Nephron progenitor cell (in vitro differentiated cells): ENCODE data around the gene SRCIN1.
A peak's percentile ranks its signal among the peaks of the same experiment; 100 is the strongest.
"Not testable (repeated sequence)": the region's sequence is repeated elsewhere in the genome, so short reads cannot be mapped to it uniquely, and the experiment has no call there.

ENCODE experiments used
- DNase-seq: peaks from one replicate; pipeline ENCODE4 v3.0.0; 2021
- H3K27ac Mint-ChIP-seq: 2 replicates; pipeline ENCODE4 v1.8.0; 2021; ENCODE audit warnings: mild to moderate bottlenecking, moderate library complexity, mixed read lengths
- H3K27me3 Mint-ChIP-seq: 2 replicates; pipeline ENCODE4 v1.8.0; 2021; ENCODE audit warnings: mild to moderate bottlenecking, low read depth, mixed read lengths; ENCODE audit not compliant: poor library complexity
- H3K36me3 Mint-ChIP-seq: 2 replicates; pipeline ENCODE4 v1.8.0; 2021; ENCODE audit warnings: low read depth, mixed read lengths
- H3K4me1 Mint-ChIP-seq: 2 replicates; pipeline ENCODE4 v1.8.0; 2021; ENCODE audit warnings: mixed read lengths
- H3K4me3 Mint-ChIP-seq: 2 replicates; pipeline ENCODE4 v1.8.0; 2021; ENCODE audit warnings: mild to moderate bottlenecking, moderate library complexity, mixed read lengths
- H3K9me3 Mint-ChIP-seq: 2 replicates; pipeline ENCODE4 v1.8.0; 2021; ENCODE audit warnings: mild to moderate bottlenecking, moderate library complexity, mixed read lengths
- CTCF ChIP-seq: fragments of 200-600 bp; sonication (generic); IDR thresholded peaks from 2 replicates; pipeline ENCODE4 v1.5.0; 2021; ENCODE audit warnings: antibody characterized with exemption

The SRCIN1 gene

DNA sequence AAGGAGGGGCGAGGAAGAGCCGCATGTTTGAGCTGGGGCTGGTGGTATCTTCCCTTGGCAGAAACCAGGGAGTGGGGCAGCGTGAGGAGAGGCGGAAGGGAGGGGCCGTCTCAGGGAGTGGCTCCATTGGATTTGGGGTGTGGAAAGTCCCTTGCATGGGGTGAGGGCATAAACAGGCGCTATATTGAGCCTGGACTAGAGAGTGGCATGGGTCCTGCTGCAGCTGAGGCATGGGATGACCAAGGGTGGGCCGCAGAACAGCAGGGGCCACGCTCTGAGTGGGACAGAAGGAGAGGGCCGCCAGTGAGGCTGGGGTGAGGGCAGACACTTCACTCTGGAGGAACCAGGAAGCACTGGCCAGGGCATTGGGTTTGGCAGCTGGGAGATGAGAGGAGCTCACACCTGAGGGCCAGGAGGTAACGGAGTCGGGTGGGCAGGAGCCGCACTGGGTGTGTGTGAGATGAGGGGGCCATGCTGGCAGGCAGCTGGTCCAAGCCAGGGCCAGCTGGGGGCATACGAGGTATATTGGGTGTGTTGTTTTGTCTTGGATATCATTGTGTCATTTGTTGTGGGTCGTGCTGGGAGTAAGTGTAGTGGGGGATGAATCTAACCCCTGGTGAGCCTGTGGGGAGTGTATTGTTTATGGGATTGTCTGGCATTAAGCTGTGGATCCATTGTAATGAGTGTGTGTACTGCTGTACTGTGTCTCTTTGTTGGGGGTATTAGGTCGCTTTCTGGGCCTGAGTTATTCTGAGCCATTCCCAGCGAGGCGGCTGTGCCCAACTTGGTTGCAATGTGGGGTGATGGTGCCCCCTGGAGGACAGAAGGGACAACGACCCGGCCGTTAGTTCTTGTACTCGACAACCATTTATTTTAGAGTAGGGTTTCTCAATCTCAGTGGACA, 121.3 kb downstream of the SRCIN1 start:
- not testable (repeated sequence) for H3K4me3 Mint-ChIP-seq, H3K9me3 Mint-ChIP-seq, H3K27me3 Mint-ChIP-seq
- Mint-ChIP-seq H3K27ac (peak overlapping the region; percentile 12), H3K4me1 (peaks cover 31% of the 10 kb centered on the region), H3K36me3 (peaks cover 38% of the 10 kb centered on the region)
- peak; percentile 76 for TF ChIP-seq CTCF
- DNase-seq, result peak; percentile 79

- Mint-ChIP-seq H3K36me3 (peaks cover 30% of the 10 kb centered on the region), H3K4me1 (peaks cover 31% of the 10 kb centered on the region)
- not testable (repeated sequence) for DNase-seq, H3K4me3 Mint-ChIP-seq, H3K27ac Mint-ChIP-seq, H3K27me3 Mint-ChIP-seq, H3K9me3 Mint-ChIP-seq
These were observed 123.1 kb downstream of the SRCIN1 start for GRCh38 chr17:38482700-38483043.

DNA sequence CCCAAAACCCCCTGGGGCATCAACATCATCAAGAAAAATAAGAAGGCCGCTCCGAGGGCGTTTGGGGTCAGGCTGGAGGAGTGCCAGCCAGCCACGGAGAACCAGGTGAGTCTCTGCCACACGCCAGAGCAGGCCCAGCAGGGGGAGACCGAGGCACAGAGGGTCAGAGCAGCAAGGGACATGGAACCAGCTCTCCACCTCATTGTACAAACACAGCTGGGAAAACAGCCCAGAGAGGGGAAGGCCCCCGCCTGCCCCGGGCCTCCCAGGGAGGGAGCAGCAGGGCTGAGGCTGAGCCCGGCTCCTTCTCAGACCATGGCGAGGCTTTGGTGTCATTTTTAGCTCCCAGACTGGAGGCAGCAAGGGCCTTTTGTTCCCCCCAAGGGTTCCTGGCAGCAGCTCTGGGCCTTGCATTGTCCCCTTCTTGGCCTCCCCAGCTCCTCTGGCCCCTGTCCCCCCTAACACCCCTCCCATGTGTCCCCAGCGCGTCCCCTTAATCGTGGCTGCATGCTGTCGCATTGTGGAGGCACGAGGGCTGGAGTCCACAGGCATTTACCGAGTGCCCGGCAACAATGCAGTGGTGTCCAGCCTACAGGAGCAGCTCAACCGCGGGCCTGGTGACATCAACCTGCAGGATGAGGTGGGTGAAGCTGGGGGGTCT, 123.6 kb downstream of the SRCIN1 start:
- H3K4me3 Mint-ChIP-seq, H3K9me3 Mint-ChIP-seq, H3K27me3 Mint-ChIP-seq, DNase-seq, H3K27ac Mint-ChIP-seq: not testable (repeated sequence)
- Mint-ChIP-seq H3K36me3 (peaks cover 27% of the 10 kb centered on the region), H3K4me1 (peaks cover 29% of the 10 kb centered on the region)
